COLO668 (cell line): ENCODE data around the gene LRRC14B.
"Not testable (repeated sequence)": the region's sequence is repeated elsewhere in the genome, so short reads cannot be mapped to it uniquely, and the experiment has no call there.

ENCODE experiments used
- DNase-seq: peaks from one replicate; lab custom pipeline; 2025; ENCODE audit not compliant: unreplicated experiment; lab: John Stamatoyannopoulos, UW

LRRC14B gene

GRCh38 chr5:233426-233825 is 42.1 kb downstream of the LRRC14B start:
- DNase-seq, result not testable (repeated sequence)

GRCh38 chr5:234450-234849 is 43.2 kb downstream of the LRRC14B start:
- DNase-seq, result no peak

DNA sequence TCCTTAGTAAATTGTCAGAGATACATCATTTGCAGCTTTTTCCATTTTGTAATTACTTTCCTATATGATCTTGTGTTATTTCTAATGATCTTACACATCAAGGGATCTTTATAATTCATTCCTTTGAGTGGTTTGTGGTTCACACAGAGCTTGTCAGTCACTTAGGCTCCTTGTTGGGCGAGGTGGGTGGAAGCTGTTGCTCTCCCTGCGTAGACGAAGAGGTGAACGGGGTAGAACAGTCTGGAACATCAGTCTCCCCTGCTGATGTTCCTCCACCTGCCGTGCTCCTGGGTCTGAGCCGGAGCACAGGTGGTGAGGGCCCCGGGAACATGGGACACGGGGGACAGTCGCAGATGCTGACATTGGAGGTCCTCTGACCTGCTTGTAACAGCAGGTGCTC is 44.2 kb downstream of the LRRC14B start:
- not testable (repeated sequence) for DNase-seq

DNA sequence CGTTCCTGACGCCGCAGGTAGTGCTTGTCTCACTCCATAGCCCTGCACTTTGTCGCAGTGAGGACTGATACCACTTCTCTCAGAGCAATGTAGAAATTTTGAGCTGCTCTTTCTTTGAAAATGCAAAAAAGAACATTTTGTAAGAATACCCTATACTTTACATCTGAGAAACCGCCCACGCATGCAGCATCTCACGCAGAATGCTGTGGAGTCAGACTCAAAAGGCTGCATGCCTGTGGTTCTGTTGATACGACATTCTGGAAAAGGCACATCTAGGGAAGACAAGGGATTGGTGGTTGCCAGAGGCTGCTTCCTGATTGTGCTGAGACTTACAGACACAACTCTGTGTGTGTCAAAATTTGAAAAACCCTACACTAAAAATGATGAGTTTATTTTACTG is 46.6 kb downstream of the LRRC14B start:
- DNase-seq, result not testable (repeated sequence)

DNA sequence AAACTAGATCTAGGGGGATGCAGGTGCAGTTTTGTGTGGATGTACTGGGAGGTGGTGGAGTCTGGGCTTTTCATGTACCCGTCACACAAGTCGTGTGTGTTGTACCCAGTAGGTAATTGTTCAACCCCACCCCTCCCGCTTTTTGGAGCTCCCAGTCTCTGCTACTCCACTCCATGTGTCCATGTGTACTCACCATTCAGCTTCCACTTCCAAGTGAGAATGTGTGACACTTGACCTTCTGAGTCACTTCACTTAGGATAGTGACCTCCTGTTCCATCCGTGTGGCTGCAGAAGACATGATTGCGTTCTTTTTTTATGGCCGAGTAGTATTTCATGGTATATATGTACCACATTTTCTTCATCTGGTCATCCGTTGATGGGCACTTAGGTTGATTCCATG is 49.3 kb downstream of the LRRC14B start:
- DNase-seq, result not testable (repeated sequence)

- not testable (repeated sequence) for DNase-seq
These were observed 49.9 kb downstream of the LRRC14B start for GRCh38 chr5:241045-241669.

- DNase-seq, result not testable (repeated sequence)
These were observed 52.5 kb downstream of the LRRC14B start for GRCh38 chr5:243683-244367.

DNA sequence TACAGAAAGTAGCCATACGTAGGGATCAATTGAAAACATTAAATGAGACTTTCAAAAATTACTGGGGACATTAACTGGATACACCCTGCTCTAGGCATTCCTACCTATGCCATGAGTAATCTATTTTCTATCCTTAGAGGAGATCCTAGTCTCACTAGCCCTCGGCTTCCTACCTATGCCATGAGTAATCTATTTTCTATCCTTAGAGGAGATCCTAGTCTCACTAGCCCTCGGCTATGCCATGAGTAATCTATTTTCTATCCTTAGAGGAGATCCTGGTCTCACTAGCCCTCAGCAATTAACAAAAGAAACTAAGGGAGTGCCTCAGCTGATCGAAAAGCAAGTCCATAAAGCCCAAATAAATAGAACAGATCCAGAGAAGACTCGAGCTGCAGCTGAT is 54.4 kb downstream of the LRRC14B start:
- DNase-seq, result not testable (repeated sequence)
